Fibroblast of villous mesenchyme (primary cell): ENCODE results near the gene MYRFL. TPM values are rescaled to one million over a fixed set of nuclear protein-coding genes. Genes with fewer than 3 reads are reported as not detected.
A peak's percentile ranks its signal among the peaks of the same experiment; 100 is the strongest.
"Not testable (repeated sequence)": the region's sequence is repeated elsewhere in the genome, so short reads cannot be mapped to it uniquely, and the experiment has no call there.

ENCODE experiments used
- DNase-seq: peaks from one replicate; pipeline ENCODE4 v3.0.0-alpha.2; 2010; ENCODE audit warnings: low read depth
- H3K4me3 ChIP-seq: 2 replicates; pipeline ENCODE4 v1.5.1; 2011; ENCODE audit warnings: low read depth, mild to moderate bottlenecking, low read length
- total RNA-seq: library from RNA; depleted of rRNA; stranded (reverse); fragments of >200 nt; gene quantifications from 2 replicates; pipeline ENCODE4 v1.2.3, GENCODE V29; 2012
- TF ChIP-seq, protein P1 (sequence below): IDR thresholded peaks from 2 replicates; pipeline ENCODE4 v1.5.1; 2012; ENCODE audit warnings: low read depth, mild to moderate bottlenecking, low read length; ENCODE audit not compliant: insufficient read depth

The MYRFL gene
- not detected in 2 replicates for total RNA-seq

DNA sequence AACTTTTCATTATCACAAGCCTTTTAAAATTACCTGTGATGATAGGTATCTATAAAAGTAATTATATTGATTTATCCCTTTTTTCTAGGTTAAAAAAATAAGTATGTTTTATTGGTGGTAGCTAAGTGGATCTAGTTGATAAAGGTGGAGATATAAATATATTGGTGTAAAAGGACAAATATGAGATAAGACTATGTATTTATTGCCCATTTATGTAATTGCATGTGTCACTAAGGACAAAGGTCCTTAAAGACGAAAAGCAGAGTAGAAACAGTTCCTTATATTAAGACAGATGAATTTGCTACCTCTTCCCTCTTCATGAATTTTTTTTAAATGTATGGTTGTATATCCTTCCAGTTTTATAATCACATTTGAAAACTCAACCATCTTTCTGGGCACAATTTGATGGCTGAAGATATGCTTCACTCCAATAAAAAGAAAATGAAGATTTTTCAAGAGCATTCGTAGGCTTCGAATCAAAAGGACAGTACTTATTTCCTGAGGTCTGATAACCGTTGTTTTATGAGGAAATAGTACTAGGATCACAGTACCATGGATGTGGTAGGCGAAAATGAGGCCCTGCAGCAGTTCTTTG is at the start of gene MYRFL:
TSS of gene MYRFL (plus strand) at position 262 of the 595 bp plus-strand sequence. CDS start at position 553, 291 bp downstream.
- no peak within 1 kb of the TSS for H3K4me3 ChIP-seq
- TF ChIP-seq, protein P1, sequence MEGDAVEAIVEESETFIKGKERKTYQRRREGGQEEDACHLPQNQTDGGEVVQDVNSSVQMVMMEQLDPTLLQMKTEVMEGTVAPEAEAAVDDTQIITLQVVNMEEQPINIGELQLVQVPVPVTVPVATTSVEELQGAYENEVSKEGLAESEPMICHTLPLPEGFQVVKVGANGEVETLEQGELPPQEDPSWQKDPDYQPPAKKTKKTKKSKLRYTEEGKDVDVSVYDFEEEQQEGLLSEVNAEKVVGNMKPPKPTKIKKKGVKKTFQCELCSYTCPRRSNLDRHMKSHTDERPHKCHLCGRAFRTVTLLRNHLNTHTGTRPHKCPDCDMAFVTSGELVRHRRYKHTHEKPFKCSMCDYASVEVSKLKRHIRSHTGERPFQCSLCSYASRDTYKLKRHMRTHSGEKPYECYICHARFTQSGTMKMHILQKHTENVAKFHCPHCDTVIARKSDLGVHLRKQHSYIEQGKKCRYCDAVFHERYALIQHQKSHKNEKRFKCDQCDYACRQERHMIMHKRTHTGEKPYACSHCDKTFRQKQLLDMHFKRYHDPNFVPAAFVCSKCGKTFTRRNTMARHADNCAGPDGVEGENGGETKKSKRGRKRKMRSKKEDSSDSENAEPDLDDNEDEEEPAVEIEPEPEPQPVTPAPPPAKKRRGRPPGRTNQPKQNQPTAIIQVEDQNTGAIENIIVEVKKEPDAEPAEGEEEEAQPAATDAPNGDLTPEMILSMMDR = no peak
- no peak for DNase-seq

DNA sequence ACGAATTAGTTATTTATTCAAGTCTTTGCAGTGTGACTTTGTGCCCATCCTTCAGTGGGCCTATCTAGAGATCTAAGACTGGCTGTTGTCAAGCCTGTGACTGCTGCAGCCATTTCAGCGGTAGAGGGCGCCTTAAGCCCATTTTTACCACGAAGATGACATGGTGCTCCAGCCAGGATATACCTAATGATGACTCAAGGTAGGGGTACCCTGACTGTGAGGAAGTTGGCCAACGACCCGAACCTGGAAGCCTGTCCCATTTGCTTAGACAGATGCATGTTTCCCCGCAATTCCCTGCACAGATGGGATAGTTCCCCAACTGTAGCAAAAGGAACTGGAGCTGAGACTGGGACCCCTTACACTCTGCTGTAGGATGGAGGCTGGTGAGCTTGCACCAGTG is 45.1 kb upstream of the MYRFL start:
- peak; percentile 39 for DNase-seq
- TF ChIP-seq, protein P1 = peak; percentile 54

DNA sequence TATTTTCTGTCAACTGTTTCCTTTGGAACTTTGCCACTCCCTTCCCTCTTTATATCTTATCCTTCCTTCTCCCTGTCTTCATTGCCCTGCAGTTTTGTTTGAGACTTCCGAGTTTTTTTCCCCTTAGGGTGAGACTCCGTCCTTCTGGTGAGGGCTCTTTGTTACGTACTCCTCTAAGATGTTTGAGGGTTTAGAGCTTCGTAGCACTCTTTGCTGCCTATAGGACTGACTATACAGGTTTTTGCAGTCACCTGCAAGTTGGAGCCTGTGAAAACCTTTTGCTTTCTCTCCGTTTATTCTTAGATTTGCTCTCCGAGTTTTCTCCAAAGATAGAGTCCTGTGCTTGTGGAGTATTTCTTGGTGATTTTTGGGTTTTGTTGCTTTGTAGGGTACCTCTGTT is 41.7 kb upstream of the MYRFL start:
- H3K4me3 ChIP-seq = no peak overlapping the region
- TF ChIP-seq, protein P1 = no peak
- no peak for DNase-seq

More for the DNA sequence above, 45.1 kb upstream of the MYRFL start:
- no peak overlapping the region for H3K4me3 ChIP-seq

DNA sequence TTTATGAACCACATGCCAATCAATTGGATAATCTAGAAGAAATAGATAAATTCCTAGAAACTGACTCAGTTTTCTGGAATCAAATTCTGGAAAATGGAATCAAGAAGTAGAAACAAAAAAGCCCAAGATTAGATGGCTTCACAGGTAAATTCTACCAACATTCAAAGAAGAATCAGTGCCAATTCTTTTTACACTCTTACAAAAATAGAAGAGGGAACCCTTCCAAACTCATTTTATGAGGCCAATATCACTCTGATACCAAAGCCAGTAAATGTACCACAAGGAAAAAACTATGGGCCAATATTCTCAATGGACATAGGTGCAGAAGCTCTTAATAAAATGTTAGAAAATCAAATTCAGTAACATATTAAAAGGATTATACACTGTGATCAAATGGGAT is 35.7 kb upstream of the MYRFL start:
- H3K4me3 ChIP-seq = no peak overlapping the region
- DNase-seq = no peak
- TF ChIP-seq, protein P1 = no peak

DNA sequence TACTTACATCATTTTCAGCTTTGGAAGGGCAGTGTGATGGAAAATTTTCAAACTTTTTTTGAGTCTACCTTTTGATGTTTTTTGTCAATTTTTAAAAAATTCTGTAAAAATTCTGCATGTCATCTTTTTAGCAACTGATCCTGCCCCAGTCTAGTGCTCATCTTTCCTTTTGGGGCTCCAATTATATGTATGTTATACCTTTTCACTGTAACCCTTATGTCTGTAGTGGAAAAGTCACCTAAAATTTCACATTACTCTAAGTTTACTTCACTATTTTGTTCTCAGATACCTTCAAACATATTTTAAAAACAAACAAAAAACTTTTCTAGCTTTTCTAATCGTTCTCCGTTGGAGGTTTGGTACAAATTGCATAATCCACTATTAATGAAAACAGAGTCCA is 32.5 kb upstream of the MYRFL start:
- DNase-seq = no peak
- TF ChIP-seq, protein P1 = no peak
- no peak overlapping the region for H3K4me3 ChIP-seq

DNA sequence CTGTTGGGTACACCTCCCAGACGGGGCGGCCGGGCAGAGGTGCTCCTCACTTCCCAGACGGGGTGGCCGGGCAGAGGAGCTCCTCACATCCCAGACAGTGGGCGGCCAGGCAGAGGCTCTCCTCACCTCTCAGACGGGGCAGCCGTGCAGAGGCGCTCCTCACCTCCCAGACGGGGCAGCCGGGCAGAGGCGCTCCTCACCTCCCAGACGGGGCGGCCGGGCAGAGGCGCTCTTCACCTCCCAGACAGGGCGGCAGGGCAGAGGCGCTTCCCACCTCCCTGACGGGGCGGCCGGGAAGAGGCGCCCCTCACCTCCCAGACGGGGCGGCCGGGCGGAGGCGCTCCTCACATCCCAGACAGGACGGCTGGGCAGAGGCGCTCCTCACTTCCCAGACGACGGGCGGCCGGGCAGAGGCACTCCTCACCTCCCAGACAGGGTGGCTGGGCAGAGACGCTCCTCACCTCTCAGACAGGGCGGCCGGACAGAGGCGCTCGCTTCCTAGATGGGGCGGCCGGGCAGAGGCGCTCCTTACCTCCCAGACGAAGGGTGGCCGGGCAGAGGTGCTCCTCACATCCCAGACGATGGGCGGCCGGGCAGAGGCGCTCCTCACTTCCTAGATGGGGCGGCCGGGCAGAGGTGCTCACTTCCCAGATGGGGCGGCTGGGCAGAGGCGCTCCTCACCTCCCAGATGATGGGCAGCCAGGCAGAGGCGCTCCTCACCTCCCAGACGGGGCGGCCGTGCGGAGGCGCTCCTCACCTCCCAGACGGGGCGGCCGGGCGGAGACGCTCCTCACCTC is 17.7 kb upstream of the MYRFL start:
- not testable (repeated sequence) for DNase-seq, H3K4me3 ChIP-seq

DNA sequence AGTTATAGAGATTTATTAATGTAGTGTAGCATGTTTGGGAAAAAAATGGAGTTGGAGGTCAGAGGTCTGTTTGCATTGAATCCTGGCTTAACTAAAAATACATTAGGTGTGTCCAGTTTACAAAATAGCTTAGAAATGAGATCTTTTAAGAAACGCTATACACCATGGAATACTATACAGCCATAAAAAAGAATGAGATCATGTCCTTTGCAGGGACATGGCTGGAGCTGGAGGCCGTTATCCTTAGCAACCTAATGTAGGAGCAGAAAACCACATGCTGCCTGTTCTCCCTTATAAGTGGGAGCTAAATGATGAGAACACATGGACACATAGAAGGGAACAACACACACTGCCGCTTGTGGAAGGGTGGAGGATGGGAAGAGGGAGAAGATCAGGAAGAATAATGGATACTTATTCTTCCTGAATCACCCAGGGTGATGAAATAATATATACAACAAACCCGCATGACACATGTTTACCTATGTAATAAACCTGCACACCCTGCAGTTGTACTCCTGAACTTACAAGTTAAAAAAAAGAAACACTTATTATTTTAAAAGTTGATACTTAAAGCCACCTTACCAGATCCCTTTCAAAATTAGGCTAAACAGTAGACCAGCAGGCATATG is 14.0 kb upstream of the MYRFL start:
- no peak for DNase-seq
- H3K4me3 ChIP-seq = no peak overlapping the region
- TF ChIP-seq, protein P1 = no peak
